Measurements from ENCODE around the gene VEPH1.

The VEPH1 gene

DNA sequence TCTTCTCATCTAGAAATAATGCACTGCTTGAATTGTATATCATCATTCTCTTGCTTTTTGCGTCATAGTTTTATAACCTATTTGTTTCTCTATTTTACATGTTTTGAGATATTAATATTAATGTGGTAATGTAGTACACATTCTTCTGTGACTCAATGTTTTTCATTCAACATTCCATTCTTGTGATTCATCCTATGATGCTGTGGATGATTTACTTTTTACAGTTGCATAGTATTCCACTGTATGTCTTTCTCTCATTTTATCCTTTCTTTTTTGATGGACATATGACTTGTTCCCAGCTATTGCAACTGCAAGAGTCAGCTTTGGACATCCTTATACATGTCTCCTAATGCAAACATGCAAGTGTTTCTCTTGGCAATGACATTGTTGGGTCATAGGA, 20.6 kb upstream of the VEPH1 start:
- DNase-seq (ENCODE audit: low read depth): no peak

DNA sequence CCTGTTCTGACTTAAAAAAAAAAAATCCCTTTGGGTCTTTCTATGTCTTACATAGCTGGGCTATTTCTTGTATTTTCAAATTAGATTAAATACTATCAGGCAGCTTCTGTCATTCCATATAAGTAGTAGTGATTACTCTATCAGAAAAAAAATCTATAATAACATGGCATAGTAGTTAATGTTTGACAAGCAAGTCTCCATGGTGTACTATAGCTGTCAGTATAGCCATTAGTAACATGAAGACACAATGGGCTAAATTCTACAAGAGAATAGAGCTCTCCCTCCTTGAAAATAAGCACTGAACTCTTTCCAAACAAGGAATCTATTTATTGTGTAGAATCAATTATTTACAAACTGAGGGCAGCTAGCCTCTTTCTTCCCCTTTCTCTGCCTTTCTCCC, 19.4 kb upstream of the VEPH1 start:
- DNase-seq (ENCODE audit: low read depth): no peak

DNA sequence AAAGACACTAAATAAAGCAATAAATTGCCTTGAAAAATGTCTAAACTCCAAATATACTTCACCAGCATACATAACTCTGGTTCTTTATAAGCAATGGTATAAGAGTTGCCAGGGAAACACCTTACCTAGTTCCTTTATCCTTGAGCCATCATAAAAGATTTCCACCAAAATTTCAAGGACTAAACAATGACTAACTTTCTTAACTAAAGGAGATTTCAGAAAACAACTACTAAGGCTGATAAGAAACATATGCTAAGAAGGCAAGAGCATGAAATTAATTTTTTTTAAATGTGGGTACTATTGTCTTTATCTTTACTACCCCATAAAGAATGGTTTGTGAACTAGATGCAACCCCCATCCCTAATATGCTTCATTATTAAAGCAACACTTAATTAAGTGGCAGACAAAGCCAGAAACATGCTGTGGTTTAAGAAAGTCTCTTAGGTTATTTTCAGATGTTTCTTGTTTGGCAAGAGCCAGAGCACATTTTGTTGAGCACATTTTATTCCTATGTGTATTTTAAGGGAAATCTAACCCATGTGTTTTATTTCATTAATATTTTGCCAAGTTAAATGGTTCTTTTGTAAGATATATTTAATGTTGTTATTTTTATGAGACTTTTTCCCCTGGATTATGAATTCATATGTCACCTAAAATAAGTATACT, 17.4 kb upstream of the VEPH1 start:
- no peak for DNase-seq (ENCODE audit: low read depth)

DNA sequence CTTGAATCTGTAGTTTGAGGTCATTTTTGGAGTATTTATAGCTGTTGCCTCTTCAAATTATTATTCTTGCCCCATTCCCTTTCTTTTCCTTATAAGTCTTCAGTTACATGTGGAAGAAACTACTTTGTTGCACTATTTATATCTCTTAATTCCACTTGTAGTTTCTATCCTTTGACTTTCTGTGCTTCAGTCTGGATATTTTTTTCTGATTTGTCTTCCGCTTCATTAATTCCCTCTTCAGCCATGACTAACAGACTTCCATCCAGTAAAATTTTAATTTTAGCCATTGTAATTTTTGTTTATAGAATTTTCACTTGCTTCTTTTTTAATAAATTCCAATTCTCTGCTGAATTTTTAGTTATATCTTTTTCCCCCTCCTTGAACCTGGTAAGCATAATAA, 15.7 kb upstream of the VEPH1 start:
- DNase-seq (ENCODE audit: low read depth): no peak

DNA sequence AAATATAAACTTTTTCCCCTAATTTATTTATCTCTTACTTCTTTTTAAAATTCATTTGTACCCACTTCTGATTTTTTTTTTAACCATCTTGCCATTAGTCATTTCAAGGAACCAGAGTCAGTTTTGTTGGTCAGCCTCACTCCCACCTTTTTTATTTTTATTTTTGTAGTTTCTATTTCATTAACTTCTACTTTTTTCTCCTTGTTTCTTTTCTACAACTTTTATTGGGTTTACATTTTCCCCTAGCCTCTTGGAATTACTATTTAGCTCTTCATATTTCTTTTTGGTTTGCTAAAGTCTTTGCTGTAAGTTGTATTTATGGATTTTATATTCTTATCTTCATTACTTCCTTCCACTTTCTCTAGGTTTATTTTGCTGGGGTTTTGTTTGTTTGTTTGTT, 13.7 kb upstream of the VEPH1 start:
- no peak for DNase-seq (ENCODE audit: low read depth)

DNA sequence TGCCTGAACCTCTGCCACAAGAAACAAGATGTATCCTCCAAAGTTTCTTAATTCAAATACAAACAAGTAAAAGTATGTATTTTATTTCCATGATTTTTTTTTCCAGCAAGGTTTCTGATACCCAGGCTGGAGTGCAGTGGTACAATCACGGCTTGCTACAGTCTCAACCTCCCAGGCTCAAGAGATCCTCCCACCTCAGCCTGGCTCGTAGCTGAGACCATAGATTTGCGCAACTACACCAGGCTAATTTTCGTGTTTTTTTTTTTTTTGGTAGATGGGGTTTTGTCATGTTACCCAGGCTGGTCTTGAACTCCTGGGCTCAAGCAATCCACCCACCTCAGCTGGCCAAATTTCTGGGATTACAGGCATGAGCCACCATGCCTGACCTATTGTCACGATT, 12.2 kb upstream of the VEPH1 start:
- DNase-seq (ENCODE audit: low read depth): no peak

DNA sequence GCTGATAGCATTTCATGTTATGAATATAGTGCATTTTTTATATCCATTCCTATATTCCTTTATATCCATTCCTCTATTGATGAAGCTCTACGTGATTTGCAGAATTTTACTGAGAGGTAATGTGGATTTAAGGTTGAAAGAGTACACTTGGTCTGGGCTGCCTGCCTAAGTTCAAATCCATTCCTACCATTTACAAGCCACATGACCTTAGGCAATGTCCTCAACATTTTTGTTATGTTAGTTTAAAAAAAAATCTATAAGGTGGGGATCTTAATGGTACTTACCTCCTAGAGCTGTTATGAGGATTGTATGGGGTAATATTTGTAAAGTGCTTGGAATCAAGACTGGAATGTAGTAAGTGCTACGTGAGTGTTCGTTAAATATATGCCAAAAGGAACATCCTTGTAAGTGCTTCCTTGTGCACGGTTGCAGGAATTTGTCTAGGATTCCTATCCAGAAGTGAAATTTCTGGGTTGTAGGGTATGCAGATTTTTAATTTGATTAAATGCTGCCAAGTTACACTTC, 11.2 kb upstream of the VEPH1 start:
- DNase-seq (ENCODE audit: low read depth): no peak

DNA sequence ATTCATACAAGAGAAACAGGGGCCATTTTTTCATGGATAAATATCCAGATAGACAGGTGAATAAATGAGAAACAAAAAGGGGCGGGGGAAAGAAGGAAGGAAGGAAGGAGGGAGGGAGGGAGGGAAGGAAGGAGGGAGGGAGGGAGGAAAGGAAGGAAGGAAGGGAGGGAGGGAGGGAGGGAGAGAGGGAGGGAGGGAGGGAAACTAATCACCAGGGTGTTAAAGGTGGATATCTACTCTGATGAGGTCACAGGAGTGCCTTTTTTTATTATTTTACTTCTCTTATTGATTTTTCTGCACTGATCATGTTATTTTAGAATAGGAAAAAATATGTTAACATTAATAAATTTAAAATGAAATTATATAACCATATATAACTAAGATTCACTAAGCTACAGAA, 10.4 kb upstream of the VEPH1 start:
- DNase-seq (ENCODE audit: low read depth): no peak

DNA sequence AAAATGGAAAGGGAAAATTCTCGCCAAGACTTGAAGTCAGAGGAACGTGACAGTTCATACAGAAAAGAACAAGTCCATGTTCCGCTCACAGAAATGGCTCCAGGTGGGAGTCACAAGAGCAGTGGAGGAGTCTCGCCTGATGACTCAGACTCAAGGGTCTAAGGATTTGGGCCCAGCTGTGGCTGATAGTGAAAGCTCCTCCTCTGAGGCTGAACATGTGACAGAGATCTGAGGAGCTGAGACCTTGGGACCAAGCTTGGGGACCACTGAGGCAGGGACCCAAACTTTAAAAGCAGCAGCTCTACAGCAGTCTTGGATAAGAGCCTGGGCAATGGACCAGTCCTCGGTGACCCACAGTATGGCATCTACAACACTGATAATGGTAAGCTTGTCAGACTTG, 9.3 kb upstream of the VEPH1 start:
- no peak for DNase-seq (ENCODE audit: low read depth)

DNA sequence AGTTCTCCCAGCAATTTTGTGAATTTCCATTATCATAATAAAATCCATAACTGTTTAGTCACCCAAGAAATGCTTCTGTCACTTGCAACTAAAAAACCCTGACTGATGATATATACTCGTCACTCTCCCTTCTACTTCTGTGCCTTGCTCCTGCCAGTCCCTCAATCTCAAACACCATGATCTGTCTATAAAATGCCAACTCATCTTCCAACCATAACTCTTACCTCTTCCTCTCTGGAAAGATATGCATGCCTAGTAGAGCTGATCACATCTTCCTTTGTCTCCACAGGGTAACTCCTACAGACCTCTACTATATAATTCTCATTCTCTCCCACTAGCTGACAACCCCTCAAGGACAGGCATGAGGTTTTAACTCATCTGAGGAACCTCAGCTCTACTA, 5.2 kb upstream of the VEPH1 start:
- DNase-seq (ENCODE audit: low read depth): no peak

DNA sequence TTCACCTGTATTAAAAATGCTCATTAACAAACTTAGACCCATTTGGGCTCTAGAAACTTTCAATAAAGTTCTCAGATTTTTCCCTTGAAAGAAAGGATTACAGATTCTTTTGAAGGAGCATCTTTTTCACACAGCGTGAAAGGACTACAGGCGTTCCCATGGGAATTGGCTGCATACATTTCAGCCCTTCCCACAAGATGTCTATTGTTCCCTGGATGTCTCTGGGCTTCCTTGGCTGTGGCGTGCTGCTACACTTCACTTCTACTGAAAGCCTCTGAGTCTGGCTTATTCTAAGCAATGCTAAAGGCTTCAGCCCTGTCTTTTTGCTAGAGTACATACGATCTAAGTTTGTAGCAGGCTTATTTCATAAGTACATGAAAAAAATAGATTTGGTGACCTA, 1.4 kb downstream of the VEPH1 start:
- no peak for DNase-seq (ENCODE audit: low read depth)

DNA sequence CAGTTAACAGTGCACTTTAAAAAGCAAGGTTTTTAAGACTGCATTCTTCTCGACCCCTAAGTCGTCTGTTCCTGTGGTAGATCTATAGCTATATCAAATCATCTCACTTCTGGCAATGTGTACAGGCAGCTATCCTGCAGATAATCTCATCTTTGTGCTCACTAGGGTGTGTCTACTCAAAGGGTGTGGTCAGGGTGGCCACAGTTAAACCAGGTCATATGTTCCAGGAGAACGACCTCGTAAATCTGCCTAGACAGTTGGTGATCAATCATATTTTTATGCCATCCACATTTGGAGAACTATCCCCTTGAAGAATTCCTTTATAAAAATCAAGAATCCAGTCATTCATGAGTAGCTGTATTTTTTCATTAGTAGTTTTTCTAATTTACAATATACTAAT, 3.0 kb downstream of the VEPH1 start:
- DNase-seq (ENCODE audit: low read depth): no peak

DNA sequence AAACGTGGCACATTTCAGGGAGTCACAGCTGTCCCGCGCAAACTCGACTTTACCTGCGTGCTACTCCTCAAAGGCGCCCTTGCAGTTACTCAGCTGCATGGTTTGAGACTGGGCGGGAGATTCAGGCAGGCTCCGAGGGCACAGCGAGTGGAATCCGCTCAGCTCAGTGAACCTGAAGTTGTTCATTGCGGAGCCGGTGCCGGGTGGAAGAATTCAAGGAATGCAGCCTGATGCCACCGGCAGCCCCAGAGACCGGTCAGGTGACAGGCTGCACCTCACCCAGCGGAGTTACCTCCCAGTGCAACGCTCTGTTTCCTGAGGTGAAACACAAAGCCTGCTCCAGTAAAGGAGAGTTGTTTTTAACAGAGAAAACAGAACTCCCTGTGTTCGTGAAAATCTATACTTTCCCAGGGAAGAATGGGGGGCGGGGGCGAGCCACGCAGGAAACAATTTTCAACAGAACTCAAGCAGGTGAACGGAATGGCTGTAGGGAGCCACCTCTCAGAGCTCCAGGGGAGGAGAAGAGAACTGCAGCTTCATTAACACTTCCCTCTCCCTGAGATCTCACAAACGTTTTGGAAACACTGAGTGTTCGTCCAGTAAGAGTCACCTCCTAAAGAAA, 3.8 kb downstream of the VEPH1 start:
- DNase-seq (ENCODE audit: low read depth): no peak

DNA sequence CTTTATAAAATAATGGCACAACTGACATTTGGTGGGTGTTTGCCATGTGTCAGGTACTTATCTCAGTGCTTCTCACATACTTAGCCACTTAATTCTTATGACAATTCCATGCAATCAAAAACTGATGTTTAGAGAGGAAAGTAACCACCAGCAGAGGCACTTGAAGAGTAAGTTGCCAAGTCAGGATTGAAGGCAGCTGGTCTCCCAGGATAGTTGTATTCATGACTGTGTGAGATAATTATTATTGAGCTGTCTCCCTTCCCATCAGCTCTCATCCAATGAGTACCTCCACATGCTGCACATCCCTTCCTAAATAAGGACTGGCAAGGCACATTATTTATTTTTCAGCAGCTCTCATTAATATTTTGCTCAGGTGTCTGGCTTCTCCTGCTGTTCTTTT, 4.8 kb downstream of the VEPH1 start:
- DNase-seq (ENCODE audit: low read depth): no peak

DNA sequence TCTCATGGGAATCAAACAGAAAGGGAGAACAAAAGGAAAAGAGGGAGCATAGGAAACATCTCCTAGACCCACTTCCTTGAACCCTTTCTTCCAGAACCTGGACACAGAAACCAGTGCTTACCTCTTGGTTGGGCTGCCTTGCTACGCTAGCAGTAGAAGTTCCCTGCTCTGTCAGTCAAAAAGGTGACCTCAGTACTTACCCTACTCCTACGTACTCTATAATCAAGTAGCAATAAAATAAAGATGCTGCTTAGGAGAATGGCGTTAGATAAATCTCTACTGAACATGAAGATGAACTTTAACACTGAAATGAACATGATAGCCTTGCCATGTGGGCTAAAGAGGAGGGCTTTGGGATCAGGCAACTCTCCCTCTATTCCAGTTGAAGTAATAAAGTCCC, 7.4 kb downstream of the VEPH1 start:
- DNase-seq (ENCODE audit: low read depth): no peak

DNA sequence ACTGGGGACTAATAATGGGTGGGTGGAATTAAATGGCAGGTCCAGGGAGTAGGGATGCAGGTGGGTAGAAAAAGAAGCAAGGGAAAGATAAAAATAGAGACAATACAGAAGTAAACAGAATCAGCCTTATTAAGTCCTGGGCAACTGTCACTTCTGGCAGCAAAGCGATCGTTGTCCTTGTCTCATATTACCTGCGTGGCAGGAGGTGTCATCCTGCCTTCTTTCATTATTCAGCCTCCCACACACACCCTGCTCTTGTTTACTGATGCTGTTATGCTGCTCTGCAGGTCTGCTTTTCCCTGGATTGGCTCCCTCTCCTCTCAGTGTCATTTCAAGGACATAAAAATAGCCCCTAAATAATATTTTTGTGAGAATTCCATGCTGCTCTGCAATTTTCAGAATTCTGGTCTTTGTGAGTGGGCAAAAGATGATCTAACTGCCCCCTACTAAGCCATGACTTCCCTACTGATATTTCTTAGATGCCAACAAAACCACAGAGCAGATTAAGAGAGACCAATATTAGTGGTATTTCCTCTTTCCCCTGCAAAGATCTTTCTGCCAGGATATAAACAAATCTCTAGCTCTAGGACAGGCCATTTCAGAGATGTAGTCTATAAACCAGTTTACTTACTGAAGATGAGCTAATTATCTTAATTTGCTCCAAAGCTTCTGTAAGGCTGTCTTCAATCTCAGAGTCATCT, 8.5 kb downstream of the VEPH1 start:
- no peak for DNase-seq (ENCODE audit: low read depth)

DNA sequence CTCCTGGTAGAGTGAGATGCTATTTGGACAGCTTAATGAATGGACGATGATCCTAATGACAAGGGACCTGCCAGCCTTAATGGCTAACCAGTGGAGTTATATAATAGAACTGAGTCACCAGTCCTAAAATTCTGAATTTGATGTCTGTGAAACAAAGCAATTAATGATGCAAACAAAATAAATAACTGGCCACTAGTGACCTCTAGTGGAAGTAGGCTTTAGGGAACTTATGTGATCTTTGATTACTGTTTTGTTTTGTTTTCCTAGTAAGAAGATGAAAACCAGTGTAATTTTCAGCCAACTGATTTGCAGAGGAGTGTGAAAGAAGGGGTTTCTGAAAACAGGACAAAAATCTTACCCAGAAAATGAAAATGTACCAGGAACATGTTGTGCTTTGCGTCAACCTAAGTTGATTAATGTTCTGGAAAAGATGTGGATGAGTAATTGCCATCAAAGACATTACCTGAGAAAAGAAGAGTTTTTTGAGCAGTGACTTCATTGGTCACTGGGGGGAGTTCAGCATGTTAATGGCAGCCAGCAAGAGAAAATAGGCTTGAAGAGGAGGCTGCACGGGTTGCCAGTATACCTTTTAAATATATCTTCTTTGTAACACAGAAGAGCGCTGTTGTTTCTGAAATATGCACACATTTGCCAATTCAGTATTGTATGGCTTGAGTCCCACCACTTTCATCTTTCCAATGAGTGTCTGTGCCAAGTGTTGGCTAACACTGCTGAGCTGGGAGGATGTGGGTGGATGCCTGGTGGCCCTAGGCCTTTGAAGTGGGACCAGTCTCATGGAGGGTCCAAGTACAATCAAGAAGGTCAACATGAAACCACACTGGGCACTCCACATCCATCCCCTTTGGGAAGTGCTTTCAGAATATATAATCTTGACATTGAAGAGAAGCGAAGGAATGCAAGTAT, 9.3 kb downstream of the VEPH1 start:
- DNase-seq (ENCODE audit: low read depth): peak; percentile 58

DNA sequence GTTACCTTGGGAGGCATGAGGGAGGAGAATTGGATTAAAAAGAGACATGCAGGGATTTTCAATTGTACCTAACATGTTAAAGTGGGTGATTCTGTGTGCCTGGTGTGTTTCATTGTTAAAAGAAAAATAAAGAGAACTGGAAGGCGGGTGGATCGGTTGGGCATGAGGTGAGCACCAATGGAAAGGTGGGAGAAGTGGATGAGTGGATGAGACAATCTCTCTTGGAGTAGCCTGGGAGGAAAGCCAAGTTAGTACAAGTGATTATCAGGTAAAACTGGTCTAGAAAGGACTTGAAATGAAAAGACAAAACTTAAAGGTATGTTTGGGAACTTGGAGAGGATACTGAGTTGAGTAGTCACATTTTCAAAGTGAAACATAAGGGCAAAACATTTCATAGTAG, 12.1 kb downstream of the VEPH1 start:
- DNase-seq (ENCODE audit: low read depth): no peak

DNA sequence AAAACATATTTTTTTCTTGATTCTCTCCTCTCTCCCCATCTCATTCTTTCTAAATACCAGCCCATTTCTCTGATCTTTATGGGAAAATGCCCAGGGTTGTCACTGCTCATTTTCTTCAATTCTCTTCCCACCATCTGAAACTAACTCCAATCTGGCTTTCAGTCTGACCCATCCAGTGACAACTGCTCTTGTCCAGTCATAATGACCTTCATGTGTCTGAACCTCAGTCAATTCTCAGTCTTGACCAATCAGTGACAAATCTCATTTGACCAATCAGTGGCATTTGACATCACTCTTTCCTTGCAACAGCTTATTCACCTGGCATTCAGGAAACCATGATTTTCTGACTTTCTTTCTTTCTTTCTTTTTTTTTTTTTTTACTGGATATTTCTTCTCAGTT, 15.1 kb downstream of the VEPH1 start:
- no peak for DNase-seq (ENCODE audit: low read depth)

DNA sequence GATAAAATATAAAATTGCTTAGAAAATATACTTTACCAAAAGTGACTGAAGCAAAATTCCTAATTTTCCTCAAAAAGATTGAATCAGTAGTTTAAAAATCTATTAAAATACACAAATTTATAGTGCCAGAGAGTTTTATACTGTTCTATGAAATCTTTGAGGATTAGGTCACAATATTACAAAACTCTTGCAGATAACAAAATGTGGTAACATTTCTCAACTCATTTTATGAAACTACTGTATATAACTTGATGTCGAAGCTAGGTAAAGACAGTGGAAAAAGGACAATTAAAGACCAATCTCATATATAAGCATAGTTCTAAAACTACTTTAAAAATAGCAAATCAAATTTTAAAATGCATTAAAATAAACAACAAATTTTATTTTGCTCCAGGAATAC, 15.9 kb downstream of the VEPH1 start:
- DNase-seq (ENCODE audit: low read depth): no peak

DNA sequence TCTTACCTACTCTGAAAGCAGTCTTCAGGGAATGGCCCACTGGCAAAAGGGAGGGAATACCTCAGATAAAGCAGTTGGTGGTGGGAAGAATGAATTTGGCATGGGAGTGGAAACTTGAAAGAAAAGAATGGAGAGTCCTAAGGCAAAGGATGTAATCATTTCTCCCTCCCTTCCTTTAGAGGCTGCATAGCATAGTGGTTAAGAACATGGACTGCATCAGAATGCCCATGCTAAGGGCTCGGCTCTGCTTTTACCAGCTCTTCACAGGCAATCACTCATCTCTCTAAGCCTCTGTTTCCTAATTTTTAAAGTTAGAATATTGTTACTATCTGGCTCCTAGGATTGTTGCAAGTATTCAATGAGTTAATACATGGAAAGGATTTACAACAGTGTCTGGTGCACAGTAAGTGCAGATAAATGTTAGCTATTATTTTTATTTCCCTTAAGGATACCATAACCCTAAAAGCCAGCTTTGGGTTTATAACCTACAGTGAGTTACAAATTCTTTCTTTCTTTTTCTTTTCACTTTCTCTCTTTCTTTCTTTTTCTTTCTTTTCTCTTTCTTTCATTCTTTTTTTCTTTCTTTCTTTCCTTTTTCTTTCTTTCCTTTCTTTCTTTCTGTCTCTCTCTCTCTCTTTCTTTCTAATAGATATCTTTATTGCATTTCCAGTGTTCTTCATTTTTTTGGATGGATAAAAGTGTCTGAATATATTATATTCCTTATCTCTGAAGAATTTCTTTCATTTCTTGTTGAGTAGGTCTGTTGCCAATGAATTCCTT, 23.6 kb downstream of the VEPH1 start:
- DNase-seq (ENCODE audit: low read depth): no peak

DNA sequence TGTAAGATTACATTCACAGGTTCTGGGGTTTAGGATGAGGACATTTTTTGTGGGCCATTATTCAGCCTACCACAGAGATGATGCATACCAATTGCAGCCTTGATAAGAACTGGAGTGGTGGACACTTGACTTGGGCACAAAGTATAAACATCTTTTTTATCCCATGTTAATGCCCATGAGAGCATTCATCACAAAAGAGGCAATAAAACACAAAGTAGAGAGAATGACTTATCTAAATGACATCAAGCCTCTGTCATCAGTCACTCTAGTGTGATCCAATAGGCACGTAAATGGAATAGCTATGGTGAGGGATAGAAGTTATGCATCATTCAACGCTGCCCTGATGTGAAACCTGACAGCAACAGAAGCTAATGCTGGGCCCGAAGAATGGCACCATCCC, 25.8 kb downstream of the VEPH1 start:
- DNase-seq (ENCODE audit: low read depth): no peak
